IMR-90 (cell line): ENCODE results near the gene ETS1.

ENCODE experiments used
- BHLHE40 ChIP-seq: fragments of 150-350 bp; IDR thresholded peaks from 2 replicates; pipeline ENCODE4 v1.6.1; 2016; ENCODE audit warnings: mild to moderate bottlenecking, low read depth, low read length
- CEBPB ChIP-seq: IDR thresholded peaks from 2 replicates; pipeline ENCODE4 v1.6.1; 2012; ENCODE audit warnings: low read depth, low read length, improper control_type of control experiment
- CHD1 ChIP-seq: IDR thresholded peaks from 2 replicates; pipeline ENCODE4 v1.6.1; 2012; ENCODE audit warnings: low read depth, low read length, improper control_type of control experiment
- MAFK ChIP-seq: IDR thresholded peaks from 2 replicates; pipeline ENCODE4 v1.6.1; 2012; ENCODE audit warnings: low read depth, low read length, improper control_type of control experiment
- POLR2A ChIP-seq: IDR thresholded peaks from 2 replicates; pipeline ENCODE4 v1.6.1; 2012; ENCODE audit warnings: mild to moderate bottlenecking, low read depth, low read length
- RAD21 ChIP-seq: IDR thresholded peaks from 2 replicates; pipeline ENCODE4 v1.6.1; 2012; ENCODE audit warnings: low read length, improper control_type of control experiment
- RCOR1 ChIP-seq: IDR thresholded peaks from 2 replicates; pipeline ENCODE4 v1.6.1; 2012; ENCODE audit warnings: mild to moderate bottlenecking, low read length, improper control_type of control experiment; ENCODE audit not compliant: insufficient replicate concordance
- SMC3 ChIP-seq: fragments of 150-350 bp; IDR thresholded peaks from 2 replicates; pipeline ENCODE4 v1.6.1; 2016; ENCODE audit warnings: low read depth, mild to moderate bottlenecking, antibody characterized with exemption, low read length, moderate library complexity
- USF2 ChIP-seq: fragments of 150-350 bp; IDR thresholded peaks from 2 replicates; pipeline ENCODE4 v1.6.1; 2017; ENCODE audit warnings: mild to moderate bottlenecking, antibody characterized with exemption, low read length, low read depth
- TF ChIP-seq, protein P1 (sequence below): conservative IDR thresholded peaks from 2 replicates; pipeline ENCODE4 v1.5.1; 2012; ENCODE audit warnings: mild to moderate bottlenecking, low read depth, low read length, improper control_type of control experiment
- TF ChIP-seq, protein P2 (sequence below): fragments of 150-350 bp; IDR thresholded peaks from 2 replicates; pipeline ENCODE4 v1.6.1; 2016; ENCODE audit warnings: low read depth, mild to moderate bottlenecking, low read length, moderate library complexity, borderline replicate concordance

- TF ChIP-seq, protein P1, sequence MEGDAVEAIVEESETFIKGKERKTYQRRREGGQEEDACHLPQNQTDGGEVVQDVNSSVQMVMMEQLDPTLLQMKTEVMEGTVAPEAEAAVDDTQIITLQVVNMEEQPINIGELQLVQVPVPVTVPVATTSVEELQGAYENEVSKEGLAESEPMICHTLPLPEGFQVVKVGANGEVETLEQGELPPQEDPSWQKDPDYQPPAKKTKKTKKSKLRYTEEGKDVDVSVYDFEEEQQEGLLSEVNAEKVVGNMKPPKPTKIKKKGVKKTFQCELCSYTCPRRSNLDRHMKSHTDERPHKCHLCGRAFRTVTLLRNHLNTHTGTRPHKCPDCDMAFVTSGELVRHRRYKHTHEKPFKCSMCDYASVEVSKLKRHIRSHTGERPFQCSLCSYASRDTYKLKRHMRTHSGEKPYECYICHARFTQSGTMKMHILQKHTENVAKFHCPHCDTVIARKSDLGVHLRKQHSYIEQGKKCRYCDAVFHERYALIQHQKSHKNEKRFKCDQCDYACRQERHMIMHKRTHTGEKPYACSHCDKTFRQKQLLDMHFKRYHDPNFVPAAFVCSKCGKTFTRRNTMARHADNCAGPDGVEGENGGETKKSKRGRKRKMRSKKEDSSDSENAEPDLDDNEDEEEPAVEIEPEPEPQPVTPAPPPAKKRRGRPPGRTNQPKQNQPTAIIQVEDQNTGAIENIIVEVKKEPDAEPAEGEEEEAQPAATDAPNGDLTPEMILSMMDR: no peak
- TF ChIP-seq POLR2A (no peak), CEBPB (no peak), SMC3 (no peak), RCOR1 (no peak), RAD21 (no peak), USF2 (no peak), MAFK (no peak), BHLHE40 (no peak), CHD1 (no peak)
- TF ChIP-seq, protein P2, sequence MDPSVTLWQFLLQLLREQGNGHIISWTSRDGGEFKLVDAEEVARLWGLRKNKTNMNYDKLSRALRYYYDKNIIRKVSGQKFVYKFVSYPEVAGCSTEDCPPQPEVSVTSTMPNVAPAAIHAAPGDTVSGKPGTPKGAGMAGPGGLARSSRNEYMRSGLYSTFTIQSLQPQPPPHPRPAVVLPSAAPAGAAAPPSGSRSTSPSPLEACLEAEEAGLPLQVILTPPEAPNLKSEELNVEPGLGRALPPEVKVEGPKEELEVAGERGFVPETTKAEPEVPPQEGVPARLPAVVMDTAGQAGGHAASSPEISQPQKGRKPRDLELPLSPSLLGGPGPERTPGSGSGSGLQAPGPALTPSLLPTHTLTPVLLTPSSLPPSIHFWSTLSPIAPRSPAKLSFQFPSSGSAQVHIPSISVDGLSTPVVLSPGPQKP: no peak
These were observed 21.5 kb upstream of the ETS1 start for GRCh38 chr11:128608746-128609407.
